HG02938 (cell line): ENCODE results near the gene VPS4A.
"Not testable (repeated sequence)": the region's sequence is repeated elsewhere in the genome, so short reads cannot be mapped to it uniquely, and the experiment has no call there.

Experiments
- ATAC-seq: cut with Tn5 transposase; IDR thresholded peaks from one replicate; pipeline ENCODE4 v1.9.1; 2021; ENCODE audit warnings: mild to moderate bottlenecking, moderate library complexity; ENCODE audit not compliant: unreplicated experiment

VPS4A gene

DNA sequence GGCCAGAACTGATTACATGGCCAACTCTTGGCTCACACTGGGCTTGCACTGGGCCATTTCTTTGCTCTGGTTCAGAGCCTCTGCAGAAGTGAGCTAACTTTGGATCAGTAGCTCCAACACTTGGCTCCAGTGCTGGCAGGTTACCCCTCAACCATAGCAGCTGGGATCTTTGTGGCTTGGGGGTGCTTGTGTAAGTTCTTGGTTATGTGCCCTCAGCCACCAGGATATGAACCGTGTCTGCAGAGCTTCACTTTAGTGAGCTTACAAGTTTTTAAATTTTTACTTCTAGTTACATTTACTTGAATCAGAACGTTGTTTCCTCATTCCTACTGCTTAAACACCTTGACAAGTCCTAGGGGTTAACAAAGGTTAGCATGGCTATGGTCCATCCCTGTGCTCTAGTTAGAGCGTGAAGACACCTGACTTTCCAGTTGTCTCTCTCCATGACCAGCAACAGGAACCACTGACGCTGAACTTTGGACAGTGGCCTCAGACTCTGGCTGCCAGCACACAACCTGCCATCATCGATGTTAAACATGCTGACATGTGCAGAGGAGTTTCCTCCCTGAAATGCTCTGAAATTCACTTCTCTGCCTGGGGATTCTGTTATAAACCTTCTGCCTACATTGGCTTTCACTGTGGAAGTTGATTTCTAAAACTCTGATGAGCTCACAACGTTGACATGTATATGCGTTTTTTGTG is 15.2 kb downstream of the VPS4A start:
- ATAC-seq: no peak

DNA sequence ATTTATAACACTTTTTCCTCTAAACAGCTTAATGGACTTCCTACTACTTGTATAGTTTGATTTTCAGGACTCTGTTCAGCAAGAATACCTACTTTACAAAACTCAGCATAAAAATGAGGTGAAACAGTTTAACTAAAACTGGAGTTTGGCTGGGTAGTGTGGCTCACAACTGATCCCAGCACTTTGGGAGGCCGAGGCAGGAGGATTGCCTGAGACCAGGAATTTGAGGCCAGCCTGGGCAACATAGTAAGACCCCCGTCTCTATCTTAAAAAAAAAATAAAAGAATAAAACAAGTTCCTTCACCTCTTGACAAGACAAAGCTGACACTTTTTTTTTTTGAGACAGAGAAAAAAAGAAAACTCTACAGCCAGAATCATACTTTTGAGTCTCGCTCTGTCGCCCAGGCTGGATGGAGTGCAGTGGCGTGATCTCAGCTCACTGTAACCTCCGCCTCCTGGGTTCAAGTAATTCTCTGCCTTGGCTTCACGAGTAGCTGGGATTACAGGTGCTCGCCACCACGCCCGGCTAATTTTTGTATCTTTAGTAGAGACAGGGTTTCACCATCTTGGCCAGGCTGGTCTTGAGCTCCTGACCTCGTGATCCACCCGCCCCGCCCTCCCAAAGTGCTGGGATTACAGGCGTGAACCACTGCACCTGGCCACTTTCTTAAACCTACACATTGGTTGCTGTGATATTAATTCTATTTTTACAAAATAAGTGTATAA is 16.6 kb downstream of the VPS4A start:
- ATAC-seq: no peak

GRCh38 chr16:69328854-69329316 is 17.7 kb downstream of the VPS4A start:
- ATAC-seq: no peak

DNA sequence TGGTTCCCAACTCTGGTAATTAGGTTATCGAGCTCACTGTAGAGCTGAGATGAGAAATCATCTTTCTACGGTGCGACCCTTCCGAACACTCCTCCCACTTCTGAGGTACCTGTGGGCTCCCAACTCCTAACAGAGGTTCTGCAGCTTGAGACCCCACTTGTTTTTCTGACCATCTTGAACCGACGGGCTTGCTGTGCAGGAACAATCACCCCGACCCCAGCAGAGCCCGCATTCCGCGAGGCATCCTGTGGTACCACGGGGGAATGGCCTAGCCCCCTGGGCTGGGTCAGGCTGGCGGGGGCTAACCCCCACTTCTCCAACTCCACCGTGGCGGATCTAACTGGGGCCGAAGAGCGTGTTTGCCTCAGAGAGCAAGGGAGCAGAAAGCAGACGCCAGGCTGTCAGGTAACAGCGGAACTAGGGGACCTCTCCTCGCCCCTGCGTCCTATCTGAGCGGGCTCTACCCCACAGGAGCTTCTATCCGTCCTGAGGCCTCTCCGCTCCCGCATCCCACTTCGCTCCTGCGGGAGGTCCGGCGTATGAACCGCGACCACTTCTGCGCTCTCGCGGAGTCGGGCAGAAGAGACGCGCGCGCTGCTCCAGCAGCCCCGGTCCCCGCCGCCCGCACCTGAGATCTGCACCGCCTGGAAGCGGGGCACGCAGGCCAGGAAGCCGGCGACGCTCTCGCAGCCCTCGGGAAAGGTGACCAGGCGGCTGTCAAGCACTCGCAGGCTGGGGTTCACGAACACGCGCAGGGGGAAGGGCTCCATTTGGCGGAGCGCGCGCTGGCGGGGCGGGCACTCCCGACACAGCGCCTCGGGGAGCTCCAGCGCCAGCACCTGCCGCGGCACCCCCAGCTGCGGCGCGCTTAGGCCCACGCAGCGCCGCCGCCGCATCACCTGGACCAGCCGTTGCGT is 18.5 kb downstream of the VPS4A start:
- ATAC-seq: peak; percentile 32

GRCh38 chr16:69330286-69331109 is 19.3 kb downstream of the VPS4A start, which contains the start of gene PDF:
PDF (minus strand) TSS chr16:69330588; CDS start chr16:69330570, 18 bp downstream.
- peak; percentile 95 for ATAC-seq

GRCh38 chr16:69334696-69335095 is 23.5 kb downstream of the VPS4A start:
- no peak for ATAC-seq

DNA sequence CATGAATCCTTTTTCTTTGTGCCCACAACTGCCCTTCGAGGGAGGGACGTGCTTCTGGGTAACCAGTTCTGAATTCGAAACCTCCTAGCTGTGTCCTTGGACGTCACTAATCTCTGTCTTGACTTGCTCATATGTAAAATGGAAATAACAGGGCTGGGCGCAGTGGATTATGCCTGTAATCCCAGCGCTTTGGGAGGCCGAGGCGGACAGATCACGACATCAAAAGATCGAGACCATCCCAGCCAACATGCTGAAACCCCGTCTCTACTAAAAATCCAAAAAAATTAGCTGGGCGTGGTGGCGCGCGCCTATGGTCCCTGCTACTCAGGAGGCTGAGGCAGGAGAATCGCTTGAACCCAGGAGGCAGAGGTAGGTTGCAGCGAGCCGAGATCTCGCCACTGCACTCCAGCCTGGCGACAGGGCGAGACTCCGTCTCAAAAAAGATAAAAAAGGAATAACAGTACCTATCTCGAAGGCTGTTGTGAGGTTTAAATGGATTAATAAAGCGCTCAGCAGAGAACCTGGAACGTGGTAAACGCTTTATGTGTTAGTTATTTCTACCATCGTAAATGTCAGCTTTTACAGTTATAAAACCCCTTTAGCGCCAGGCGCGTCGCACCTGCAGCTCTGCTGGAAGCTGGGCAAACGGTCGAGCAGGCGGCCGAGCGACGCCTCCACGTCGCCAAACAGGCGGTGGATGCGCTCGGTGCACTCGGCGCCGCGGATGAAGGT is 27.6 kb downstream of the VPS4A start:
- no peak for ATAC-seq

DNA sequence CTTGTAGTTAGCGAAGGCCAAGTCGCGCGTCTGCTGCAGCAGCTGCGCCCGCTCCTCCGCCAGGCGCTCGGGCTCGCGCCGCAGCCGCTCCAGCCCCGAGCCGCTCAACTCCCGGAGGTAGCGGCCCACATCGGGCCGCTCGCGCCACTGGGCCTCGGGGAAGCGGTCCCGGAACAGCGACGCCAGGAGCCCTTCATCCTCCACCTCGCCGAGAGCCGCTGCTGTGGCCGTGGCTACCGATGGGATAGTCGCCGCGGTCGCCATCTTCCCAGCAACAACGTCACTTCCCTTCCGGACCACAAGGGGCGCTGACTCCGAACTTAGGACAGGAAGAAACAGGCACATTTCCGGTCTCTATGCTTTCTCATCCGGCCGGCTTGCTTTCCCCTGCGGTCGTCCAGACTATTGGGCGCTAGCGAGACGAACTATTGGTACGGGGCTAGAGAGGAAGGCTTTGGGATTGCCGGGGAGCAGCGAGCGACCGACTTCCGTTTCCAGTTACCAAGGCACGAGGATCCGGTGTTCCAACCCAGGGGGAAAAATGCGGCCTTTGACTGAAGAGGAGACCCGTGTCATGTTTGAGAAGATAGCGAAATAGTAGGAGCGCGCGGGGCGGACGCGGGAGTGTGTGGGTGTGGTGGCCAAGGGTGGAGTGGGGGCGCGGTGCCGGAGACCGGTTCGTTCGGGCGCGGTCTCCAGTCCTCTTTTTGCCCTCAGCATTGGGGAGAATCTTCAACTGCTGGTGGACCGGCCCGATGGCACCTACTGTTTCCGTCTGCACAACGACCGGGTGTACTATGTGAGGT is 28.3 kb downstream of the VPS4A start, which contains the start of the genes COG8 and NIP7:
Gene COG8 (minus strand): TSS at position 276 of the 806 bp plus-strand sequence. CDS start 12 bp downstream, at position 264.
Gene NIP7 (plus strand): TSS at position 484 of the 806 bp plus-strand sequence. CDS start 58 bp downstream, at position 542.
- ATAC-seq: peak; percentile 90

DNA sequence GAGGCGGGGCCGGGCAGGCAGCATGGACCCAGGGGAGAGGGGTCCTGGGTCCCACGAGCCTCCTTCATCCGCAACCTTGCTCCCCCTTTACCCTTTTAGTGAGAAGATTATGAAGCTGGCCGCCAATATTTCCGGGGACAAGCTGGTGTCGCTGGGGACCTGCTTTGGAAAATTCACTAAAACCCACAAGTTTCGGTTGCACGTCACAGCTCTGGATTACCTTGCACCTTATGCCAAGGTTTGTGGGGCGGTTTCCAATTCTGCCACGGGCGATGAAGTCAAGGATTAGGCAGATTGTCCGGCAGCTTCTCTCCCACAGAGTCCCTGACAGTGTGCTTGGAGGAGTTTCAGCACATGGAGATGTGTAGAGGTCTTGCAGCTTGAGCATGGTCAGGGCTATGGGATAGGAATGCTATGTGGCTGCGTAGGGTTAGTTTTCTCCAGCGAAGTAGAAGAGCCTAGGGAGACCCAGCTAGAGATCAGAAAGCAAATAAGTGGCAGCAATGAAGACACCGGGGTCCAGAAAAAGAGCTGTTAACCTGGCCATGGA is 29.0 kb downstream of the VPS4A start:
- no peak for ATAC-seq

- no peak for ATAC-seq
Observed at GRCh38 chr16:69344171-69344570, 33.0 kb downstream of the VPS4A start.

GRCh38 chr16:69345923-69346322 is 34.8 kb downstream of the VPS4A start:
- no peak for ATAC-seq

- no peak for ATAC-seq
Observed at GRCh38 chr16:69346683-69347082, 35.5 kb downstream of the VPS4A start.

- no peak for ATAC-seq
Observed at GRCh38 chr16:69348222-69348621, 37.1 kb downstream of the VPS4A start.

- no peak for ATAC-seq
Observed at GRCh38 chr16:69349536-69349935, 38.4 kb downstream of the VPS4A start.

GRCh38 chr16:69350536-69351133 is 39.5 kb downstream of the VPS4A start:
- ATAC-seq: no peak

- ATAC-seq: no peak
Observed at GRCh38 chr16:69351309-69352027, 40.3 kb downstream of the VPS4A start, which contains the start of gene TMED6. TMED6 (minus strand) TSS chr16:69351786; CDS start chr16:69351753, 33 bp downstream.

- ATAC-seq: not testable (repeated sequence)
Observed at GRCh38 chr16:69360070-69360469, 48.9 kb downstream of the VPS4A start.
